HepG2 (cell line): Measurements from ENCODE around the gene RNF149. TPM values are rescaled to one million over a fixed set of nuclear protein-coding genes. Genes with fewer than 3 reads are reported as not detected.

Experiments used
- ATAC-seq: fragments of 200-7000 bp; cut with Tn5 transposase; 3 replicates; pipeline ENCODE4 v1.9.1; 2020; ENCODE audit warnings: mild to moderate bottlenecking, moderate library complexity
- BruUV-seq: library from RNA; stranded (reverse); fragments of 400-500 nt; replicated peaks from 2 replicates; lab custom pipeline; 2021; lab: Mats Ljungman, UMichigan
- CTCF ChIA-PET: fragments of 300-600 bp; formaldehyde crosslinking; extraction: SDS; loops from one replicate; lab custom pipeline; 2021; ENCODE audit warnings: low total read pairs, inconsistent platforms, low intra/inter-chr PET ratio; lab: Yijun Ruan, JAX
- POLR2A ChIA-PET: fragments of 350-600 bp; sonication (Branson Sonifier 250); formaldehyde crosslinking; loops from one replicate; lab custom pipeline; 2020; ENCODE audit warnings: antibody characterized with exemption, inconsistent platforms; lab: Yijun Ruan, JAX
- DNase-seq: peaks from one replicate; pipeline ENCODE4 v3.0.0-alpha.2; 2015; ENCODE audit warnings: low spot score
- FAIRE-seq: peaks from 3 replicates; lab custom pipeline; 2011; peaks lifted over from hg19 to GRCh38; lab: Jason Lieb, UNC
- H2AFZ ChIP-seq: one replicate; pipeline ENCODE4 v1.6.1; 2011; ENCODE audit warnings: low read length, inconsistent platforms
- H3K27ac ChIP-seq: fragments of 300-600 bp; 3 replicates; pipeline ENCODE4 v1.8.0; 2011; ENCODE audit warnings: mixed run types, mild to moderate bottlenecking, mixed read lengths, low read length, inconsistent platforms; ENCODE audit not compliant: insufficient read depth; ENCODE audit errors: extremely low read length
- H3K27me3 ChIP-seq, 2 experiments: fragments of 200-600 bp in 1 of 2; 2 replicates in 1 of 2; 3 replicates in 1 of 2; pipeline versions ENCODE4 v1.6.0 to v1.8.0; 2011; ENCODE audit warnings: low read length in 2 of 2, mild to moderate bottlenecking in 2 of 2, moderate library complexity in 2 of 2, inconsistent platforms in 1 of 2; ENCODE audit not compliant: insufficient read depth in 2 of 2, control insufficient read depth in 1 of 2
- H3K36me3 ChIP-seq, 2 experiments: fragments of 200-600 bp in 1 of 2; replicated peaks in 1 of 2; 2 replicates in 1 of 2; 3 replicates in 1 of 2; pipeline versions ENCODE4 v1.5.1 to v1.8.0; 2011; ENCODE audit warnings: low read length in 2 of 2, inconsistent platforms in 1 of 2; ENCODE audit not compliant: insufficient read depth in 2 of 2, control insufficient read depth in 1 of 2
- H3K4me1 ChIP-seq: 2 replicates; pipeline ENCODE4 v1.5.1; 2012; ENCODE audit warnings: low read length, inconsistent platforms; ENCODE audit not compliant: insufficient read depth
- H3K4me2 ChIP-seq: 2 replicates; pipeline ENCODE4 v1.6.0; 2011; ENCODE audit warnings: low read depth, low read length, inconsistent platforms
- H3K4me3 ChIP-seq, 3 experiments: fragments of 200-600 bp in 1 of 3; sonication (generic), shearing (Covaris generic) in 1 of 3; replicated peaks in 1 of 3; 2 replicates each; pipeline ENCODE4 v1.5.1; 2011 to 2016; ENCODE audit warnings: low read length in 3 of 3, inconsistent platforms in 2 of 3, low read depth in 2 of 3, mild to moderate bottlenecking in 2 of 3, control low read depth in 1 of 3, mixed read lengths in 1 of 3; ENCODE audit not compliant: insufficient read depth in 1 of 3
- H3K79me2 ChIP-seq: one replicate; pipeline ENCODE4 v1.6.1; 2011; ENCODE audit warnings: low read length, inconsistent platforms; ENCODE audit not compliant: insufficient read depth
- H3K9ac ChIP-seq: 2 replicates; pipeline ENCODE4 v1.6.0; 2011; ENCODE audit warnings: mild to moderate bottlenecking, low read depth, low read length, inconsistent platforms; ENCODE audit not compliant: insufficient read depth
- H3K9me3 ChIP-seq: 2 replicates; pipeline ENCODE4 v1.5.1; 2012; ENCODE audit warnings: mild to moderate bottlenecking, low read length
- H4K20me1 ChIP-seq: 2 replicates; pipeline ENCODE4 v1.6.0; 2011; ENCODE audit warnings: inconsistent platforms, mild to moderate bottlenecking, low read length, moderate library complexity; ENCODE audit not compliant: insufficient read depth
- BCL6 ChIP-seq: IDR thresholded peaks from 2 replicates; pipeline ENCODE4 v1.6.1; 2016; ENCODE audit warnings: missing genetic modification reagents, missing compliant biosample characterization
- FOXA1 ChIP-seq, 2 experiments: fragments of 450-650 bp in 1 of 2; sonication (generic) in 1 of 2; formaldehyde crosslinking in 1 of 2; IDR thresholded peaks; 2 replicates each; pipeline versions ENCODE4 v1.4.0 to v1.6.1; 2016 to 2020; ENCODE audit warnings: missing genetic modification reagents in 1 of 2
- MIER2 ChIP-seq: IDR thresholded peaks from 2 replicates; pipeline ENCODE4 v1.6.1; 2016; ENCODE audit warnings: missing biosample characterization, missing genetic modification reagents
- PHF21A ChIP-seq: sonication (generic); formaldehyde crosslinking; IDR thresholded peaks from 2 replicates; pipeline ENCODE4 v1.5.0; 2020; ENCODE audit warnings: mild to moderate bottlenecking, missing genetic modification reagents
- RBFOX2 ChIP-seq: fragments of 200-400 bp; formaldehyde crosslinking; IDR thresholded peaks from 2 replicates; pipeline ENCODE4 v1.6.1; 2017; ENCODE audit warnings: low read depth, mild to moderate bottlenecking, low read length
- REPIN1 ChIP-seq: sonication (generic); formaldehyde crosslinking; IDR thresholded peaks from 2 replicates; pipeline ENCODE4 v1.8.0; 2022; ENCODE audit warnings: missing genetic modification reagents, low read depth, mild to moderate bottlenecking, borderline replicate concordance
- SOX5 ChIP-seq: IDR thresholded peaks from 2 replicates; pipeline ENCODE4 v1.6.1; 2016; ENCODE audit warnings: borderline replicate concordance
- TMF1 ChIP-seq: sonication (generic); formaldehyde crosslinking; IDR thresholded peaks from 2 replicates; pipeline ENCODE4 v1.8.1; 2022; ENCODE audit warnings: low read depth, missing genetic modification reagents
- ZKSCAN8 ChIP-seq: IDR thresholded peaks from 2 replicates; pipeline ENCODE4 v1.6.1; 2016; ENCODE audit warnings: borderline replicate concordance, missing genetic modification reagents, missing compliant biosample characterization
- ZNF160 ChIP-seq: sonication (generic); formaldehyde crosslinking; IDR thresholded peaks from 2 replicates; pipeline ENCODE4 v1.8.0; 2022; ENCODE audit warnings: mild to moderate bottlenecking, inconsistent platforms, missing genetic modification reagents
- ZNF570 ChIP-seq: sonication (generic); formaldehyde crosslinking; IDR thresholded peaks from 2 replicates; pipeline ENCODE4 v1.4.0; 2020; ENCODE audit warnings: mild to moderate bottlenecking, missing genetic modification reagents, borderline replicate concordance
- ZNF766 ChIP-seq: sonication (generic); formaldehyde crosslinking; IDR thresholded peaks from 2 replicates; pipeline ENCODE4 v1.5.0; 2020; ENCODE audit warnings: missing genetic modification reagents, borderline replicate concordance
- ZNF83 ChIP-seq: sonication (generic); formaldehyde crosslinking; IDR thresholded peaks from 2 replicates; pipeline ENCODE4 v1.4.0; 2020; ENCODE audit warnings: missing genetic modification reagents, mild to moderate bottlenecking, borderline replicate concordance
- WGBS: methylation state at CpG from one replicate; pipeline ENCODE4 v1.1.6; 2017; ENCODE audit warnings: low lambda C conversion rate; 5-methylcytosine and 5-hydroxymethylcytosine counted together
- in situ Hi-C: cut with HindIII; loops from 2 replicates; pipeline ENCODE4 v1.10.0; 2017; ENCODE audit warnings: low pct_unique_long_range_greater_than_20kb; ENCODE audit not compliant: extremely low pct_ligation_motif_present
- intact Hi-C: fragments of 100-400 bp; cut with micrococcal nuclease; formaldehyde crosslinking; loops from one replicate; pipeline ENCODE4 v1.10.0; 2022; ENCODE audit not compliant: unreplicated experiment
- polyA plus RNA-seq, 8 experiments: library from polyadenylated mRNA; depleted of rRNA in 3 of 8; stranded (reverse) in 7 of 8; unstranded in 1 of 8; fragments of >200 nt; fragmentation: Illumina TruSeq in 4 of 8; extraction: Trizol in 4 of 8; gene quantifications; 2 replicates each; pipeline versions ENCODE4 v1.2.1 to v1.2.3, GENCODE V29; 2011 to 2016; ENCODE audit warnings: low read depth in 4 of 8, missing spikeins in 1 of 8, mixed read lengths in 1 of 8; ENCODE audit not compliant: insufficient read depth in 1 of 8
- total RNA-seq, 5 experiments: library from RNA; depleted of rRNA; stranded (reverse); fragments of >200 nt; fragmentation: Illumina TruSeq; extraction: Trizol; gene quantifications; 2 replicates each; pipeline ENCODE4 v1.2.3, GENCODE V29; 2016; ENCODE audit warnings: low read depth in 1 of 5
- TF ChIP-seq, protein P1 (sequence below): IDR thresholded peaks from 2 replicates; pipeline ENCODE4 v1.6.1; 2012; ENCODE audit warnings: low read depth, low read length, improper control_type of control experiment
- TF ChIP-seq, protein P2 (sequence below): IDR thresholded peaks from 2 replicates; pipeline ENCODE4 v1.6.1; 2016

Gene RNF149
- total and polyA plus RNA-seq, 2 of the 13 experiments (the other 11 are each of a cell fraction or from before 2014, with no cell fraction given): 87.6 to 109 TPM

DNA sequence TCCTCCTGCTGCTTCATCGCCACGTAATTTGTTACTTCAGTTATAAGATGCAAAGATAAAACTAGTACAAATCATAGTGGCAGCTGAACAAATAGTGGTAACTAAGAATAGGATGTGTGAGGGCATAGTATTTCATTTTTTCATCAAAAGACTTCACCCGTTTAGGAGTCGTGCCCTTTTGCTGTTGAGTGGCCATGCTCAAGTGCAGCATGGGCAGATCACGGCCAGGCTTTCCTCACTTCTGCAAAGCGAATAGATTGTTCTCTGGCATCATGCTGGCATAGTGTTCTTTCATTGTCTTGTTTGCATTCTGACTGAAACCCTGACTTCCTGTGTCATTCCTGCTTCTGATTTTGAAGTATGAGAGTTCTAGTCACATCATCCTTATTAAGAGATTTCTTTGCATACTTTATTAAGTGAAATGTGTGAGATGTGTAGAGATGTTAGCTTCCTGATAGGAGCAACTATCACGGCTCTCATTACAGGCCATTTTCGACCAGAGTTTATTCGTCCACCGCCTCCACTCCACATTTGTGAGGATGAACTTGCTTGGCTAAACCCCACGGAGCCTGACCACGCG is 44.1 kb downstream of the RNF149 start:
- DNase-seq: no peak
- no peak for ATAC-seq
- no peaks in the 10 kb centered on the region for H4K20me1 ChIP-seq
- 98% methylated on average over 13 of the region's 13 CpGs for WGBS
- H2AFZ ChIP-seq: no peak overlapping the region
- H3K36me3 ChIP-seq: peaks cover 28 to 68% of the 10 kb centered on the region in 2 experiments
- no peak for FAIRE-seq
- H3K4me1 ChIP-seq: peaks cover 84% of the 10 kb centered on the region
- CTCF ChIA-PET: no interaction called here
- POLR2A ChIA-PET: no interaction called here
- in situ Hi-C loops (no loop called here), intact Hi-C loops (no loop called here)
- H3K79me2 ChIP-seq: peaks cover 39% of the 10 kb centered on the region
- no peaks in the 10 kb centered on the region for H3K9me3 ChIP-seq
- no peaks in the 10 kb centered on the region for H3K27me3 ChIP-seq
- TF ChIP-seq ZNF766 (CRISPR knock-in tag) (no peak), RBFOX2 (0 out of 2 replicates have a peak, but pooled peaks have one; percentile 10)
- H3K4me2 ChIP-seq: no peak overlapping the region
- H3K27ac ChIP-seq: peak overlapping the region; percentile 75
- H3K9ac ChIP-seq: no peak overlapping the region
- no TSS peak for BruUV-seq
- no peak overlapping the region for H3K4me3 ChIP-seq

DNA sequence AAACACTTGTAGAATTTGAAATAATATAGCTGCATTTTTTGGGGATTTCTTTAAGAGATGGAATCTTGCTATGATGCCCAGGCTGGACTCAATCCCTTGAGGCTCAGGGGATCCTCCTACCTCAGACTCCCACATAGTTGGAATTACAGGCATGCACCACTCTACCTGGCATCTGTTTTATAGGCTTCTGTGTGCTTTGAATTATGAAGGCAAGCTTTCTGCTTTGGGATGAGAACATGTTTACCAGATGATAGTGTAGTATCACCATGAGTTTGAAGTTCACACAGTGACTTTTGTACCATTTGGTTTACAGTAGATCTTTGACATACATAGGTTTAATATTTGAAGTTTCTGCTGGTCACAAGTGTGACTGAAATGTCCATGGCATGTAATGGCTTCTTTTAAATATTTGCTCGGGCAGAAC is 45.1 kb downstream of the RNF149 start:
- Histone ChIP-seq H3K4me3 (no peak overlapping the region), H3K79me2 (peaks cover 49% of the 10 kb centered on the region), H3K4me2 (peak overlapping the region; percentile 8; the same call in 1 of the 2 replicates), H3K9me3 (no peaks in the 10 kb centered on the region), H2AFZ (no peak overlapping the region), H3K27ac (peak overlapping the region; percentile 75), H3K36me3 (peaks cover 31 to 75% of the 10 kb centered on the region in 2 experiments), H3K27me3 (no peaks in the 10 kb centered on the region), H4K20me1 (no peaks in the 10 kb centered on the region), H3K4me1 (peaks cover 89% of the 10 kb centered on the region), H3K9ac (0 out of 2 replicates have a peak overlapping the region, but pooled peaks have one; percentile 7)
- intact Hi-C loops: no loop called here
- no peak for FAIRE-seq
- peak; percentile 81 for ATAC-seq
- in situ Hi-C loops: no loop called here
- peak; percentile 85 for DNase-seq
- ChIA-PET CTCF (no interaction called here), POLR2A (interaction anchor here (1.3 to 1.5 kb wide), 3 partner anchors 10 to 45 kb away, joined by 4 to 7 read pairs (median 5); partner anchors contain the start of gene RNF149)
- whole genome bisulfite sequencing: 48% methylated on average over 1 of the region's 1 CpG
- no TSS peak for BruUV-seq
- 0 out of 2 replicates have a peak, but pooled peaks have one; percentile 33 for TF ChIP-seq REPIN1 (CRISPR knock-in tag)
- TF ChIP-seq, protein P1, sequence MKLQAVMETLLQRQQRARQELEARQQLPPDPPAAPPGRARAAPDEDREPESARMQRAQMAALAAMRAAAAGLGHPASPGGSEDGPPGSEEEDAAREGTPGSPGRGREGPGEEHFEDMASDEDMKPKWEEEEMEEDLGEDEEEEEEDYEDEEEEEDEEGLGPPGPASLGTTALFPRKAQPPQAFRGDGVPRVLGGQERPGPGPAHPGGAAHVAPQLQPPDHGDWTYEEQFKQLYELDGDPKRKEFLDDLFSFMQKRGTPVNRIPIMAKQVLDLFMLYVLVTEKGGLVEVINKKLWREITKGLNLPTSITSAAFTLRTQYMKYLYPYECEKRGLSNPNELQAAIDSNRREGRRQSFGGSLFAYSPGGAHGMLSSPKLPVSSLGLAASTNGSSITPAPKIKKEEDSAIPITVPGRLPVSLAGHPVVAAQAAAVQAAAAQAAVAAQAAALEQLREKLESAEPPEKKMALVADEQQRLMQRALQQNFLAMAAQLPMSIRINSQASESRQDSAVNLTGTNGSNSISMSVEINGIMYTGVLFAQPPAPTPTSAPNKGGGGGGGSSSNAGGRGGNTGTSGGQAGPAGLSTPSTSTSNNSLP: peak; percentile 92
- TF ChIP-seq SOX5 (CRISPR knock-in tag): peak; percentile 50; the same call in 1 of the 2 replicates
- peak; percentile 51; the same call in 1 of the 2 replicates for TF ChIP-seq BCL6
- no peak for TF ChIP-seq ZNF160 (CRISPR knock-in tag)
- TF ChIP-seq ZNF570: no peak
- TF ChIP-seq ZNF83 (CRISPR knock-in tag): no peak
- TF ChIP-seq FOXA1 (IDR thresholded peaks at IDR 0.05): no peak
- TF ChIP-seq FOXA1 (CRISPR knock-in tag; IDR thresholded peaks at IDR 0.05): peak; percentile 41; the same call in 1 of the 2 replicates
- TF ChIP-seq TMF1 (CRISPR knock-in tag): no peak
- peak; percentile 31; the same call in 1 of the 2 replicates for TF ChIP-seq MIER2
- no peak; the same call in 1 of the 2 replicates for TF ChIP-seq PHF21A (CRISPR knock-in tag)
- TF ChIP-seq, protein P2, sequence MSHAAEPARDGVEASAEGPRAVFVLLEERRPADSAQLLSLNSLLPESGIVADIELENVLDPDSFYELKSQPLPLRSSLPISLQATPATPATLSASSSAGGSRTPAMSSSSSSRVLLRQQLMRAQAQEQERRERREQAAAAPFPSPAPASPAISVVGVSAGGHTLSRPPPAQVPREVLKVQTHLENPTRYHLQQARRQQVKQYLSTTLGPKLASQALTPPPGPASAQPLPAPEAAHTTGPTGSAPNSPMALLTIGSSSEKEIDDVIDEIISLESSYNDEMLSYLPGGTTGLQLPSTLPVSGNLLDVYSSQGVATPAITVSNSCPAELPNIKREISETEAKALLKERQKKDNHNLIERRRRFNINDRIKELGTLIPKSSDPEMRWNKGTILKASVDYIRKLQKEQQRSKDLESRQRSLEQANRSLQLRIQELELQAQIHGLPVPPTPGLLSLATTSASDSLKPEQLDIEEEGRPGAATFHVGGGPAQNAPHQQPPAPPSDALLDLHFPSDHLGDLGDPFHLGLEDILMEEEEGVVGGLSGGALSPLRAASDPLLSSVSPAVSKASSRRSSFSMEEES (CRISPR knock-in tag): peak; percentile 67
- TF ChIP-seq ZKSCAN8 (CRISPR knock-in tag): 0 out of 2 replicates have a peak, but pooled peaks have one; percentile 55
